HCT116 (cell line): ENCODE results near the gene DERA. TPM values are rescaled to one million over a fixed set of nuclear protein-coding genes. Genes with fewer than 3 reads are reported as not detected.
"Not testable (repeated sequence)": the region's sequence is repeated elsewhere in the genome, so short reads cannot be mapped to it uniquely, and the experiment has no call there.

Experiments
- ATAC-seq: fragments of 200-7000 bp; cut with Tn5 transposase; 2 replicates; pipeline ENCODE4 v1.9.1; 2020; ENCODE audit warnings: mild to moderate bottlenecking, moderate library complexity
- BruUV-seq: library from RNA; stranded (reverse); fragments of 400-500 nt; replicated peaks from 2 replicates; lab custom pipeline; 2021; lab: Mats Ljungman, UMichigan
- CTCF ChIA-PET: fragments of 300-600 bp; sonication (Branson Sonifier 250); formaldehyde crosslinking; loops from one replicate; lab custom pipeline; 2021; ENCODE audit warnings: antibody characterized with exemption; lab: Charles Lee
- POLR2A ChIA-PET: fragments of 300-600, 350-600 bp; sonication (Branson Sonifier 250); formaldehyde crosslinking; loops from one replicate; lab custom pipeline; 2021; ENCODE audit warnings: antibody characterized with exemption; lab: Charles Lee
- RAD21 ChIA-PET, 2 experiments: fragments of 300-600 bp; sonication (Branson Sonifier 250); formaldehyde crosslinking; loops; one replicate each; lab custom pipeline; 2023; ENCODE audit warnings: low total read pairs in 2 of 2; ENCODE audit not compliant: uncharacterized antibody in 2 of 2, unreplicated experiment in 2 of 2, low non-redundant PET in 1 of 2; lab: Charles Lee
- DNase-seq: peaks from one replicate; pipeline ENCODE4 v3.0.0-alpha.2; 2010; ENCODE audit warnings: low read depth, low spot score
- H2AFZ ChIP-seq: fragments of 200-600 bp; shearing (Covaris generic), sonication (generic); 2 replicates; pipeline ENCODE4 v1.6.1; 2017; ENCODE audit warnings: low read depth, mixed run types, mixed read lengths, antibody characterized with exemption, low read length; ENCODE audit not compliant: poor library complexity, severe bottlenecking
- H3K27ac ChIP-seq: 2 replicates; pipeline ENCODE4 v1.5.1; 2012; ENCODE audit warnings: low read depth, low read length
- H3K27me3 ChIP-seq: fragments of 200-600 bp; sonication (generic); 2 replicates; pipeline ENCODE4 v1.6.1; 2016; ENCODE audit warnings: mixed run types, low read length, mixed read lengths; ENCODE audit not compliant: insufficient read depth
- H3K36me3 ChIP-seq, 2 experiments: fragments of 200-500 bp in 1 of 2; fragments of 200-600 bp in 1 of 2; sonication (Bioruptor generic) in 1 of 2; sonication (generic) in 1 of 2; 2 replicates each; pipeline versions ENCODE4 v1.5.1 to v1.6.1; 2014 to 2016; ENCODE audit warnings: low read length in 2 of 2, inconsistent platforms in 1 of 2, mixed read lengths in 1 of 2, mixed run types in 1 of 2; ENCODE audit not compliant: insufficient read depth in 2 of 2, control insufficient read depth in 1 of 2
- H3K4me1 ChIP-seq, 2 experiments: fragments of 200-600 bp in 1 of 2; sonication (generic) in 1 of 2; 2 replicates each; pipeline versions ENCODE4 v1.5.1 to v1.6.1; 2012 to 2017; ENCODE audit warnings: low read length in 2 of 2, inconsistent platforms in 1 of 2, mild to moderate bottlenecking in 1 of 2, mixed read lengths in 1 of 2, mixed run types in 1 of 2, moderate library complexity in 1 of 2; ENCODE audit not compliant: insufficient read depth in 2 of 2, control insufficient read depth in 1 of 2
- H3K4me2 ChIP-seq: fragments of 200-600 bp; sonication (generic); 2 replicates; pipeline ENCODE4 v1.6.1; 2017; ENCODE audit warnings: mixed run types, low read length, mixed read lengths
- H3K4me3 ChIP-seq, 2 experiments: fragments of 200-600 bp in 1 of 2; sonication (generic) in 1 of 2; replicated peaks in 1 of 2; 2 replicates each; pipeline ENCODE4 v1.5.1; 2011 to 2016; ENCODE audit warnings: low read length in 2 of 2, control low read depth in 1 of 2, low read depth in 1 of 2, mild to moderate bottlenecking in 1 of 2, mixed read lengths in 1 of 2, mixed run types in 1 of 2
- H3K79me2 ChIP-seq: fragments of 200-600 bp; sonication (generic); 2 replicates; pipeline ENCODE4 v1.6.1; 2017; ENCODE audit warnings: mild to moderate bottlenecking, mixed run types, low read length, moderate library complexity, mixed read lengths; ENCODE audit not compliant: insufficient read depth
- H3K9ac ChIP-seq: fragments of 200-600 bp; sonication (generic); 2 replicates; pipeline ENCODE4 v1.6.1; 2016; ENCODE audit warnings: low read length, mixed read lengths
- H3K9me2 ChIP-seq: fragments of 200-600 bp; sonication (generic), shearing (Covaris generic); 2 replicates; pipeline ENCODE4 v1.6.1; 2017; ENCODE audit warnings: mixed run types, mild to moderate bottlenecking, moderate library complexity; ENCODE audit not compliant: insufficient read depth
- H3K9me3 ChIP-seq, 2 experiments: fragments of 200-500 bp in 1 of 2; fragments of 200-600 bp in 1 of 2; sonication (Bioruptor generic) in 1 of 2; sonication (generic) in 1 of 2; 2 replicates each; pipeline ENCODE4 v1.6.1; 2014 to 2017; ENCODE audit warnings: low read length in 2 of 2, mixed read lengths in 2 of 2, inconsistent platforms in 1 of 2, low read depth in 1 of 2, mild to moderate bottlenecking in 1 of 2, mixed run types in 1 of 2, moderate library complexity in 1 of 2; ENCODE audit not compliant: control insufficient read depth in 1 of 2, insufficient read depth in 1 of 2
- H4K20me1 ChIP-seq: fragments of 200-600 bp; sonication (generic), shearing (Covaris generic); 2 replicates; pipeline ENCODE4 v1.6.1; 2017; ENCODE audit warnings: mixed run types, mild to moderate bottlenecking, moderate library complexity; ENCODE audit not compliant: insufficient read depth
- ATF3 ChIP-seq: IDR thresholded peaks from 2 replicates; pipeline ENCODE4 v1.6.1; 2012
- CEBPB ChIP-seq: IDR thresholded peaks from 2 replicates; pipeline ENCODE4 v1.6.1; 2012; ENCODE audit warnings: low read depth
- EGR1 ChIP-seq: IDR thresholded peaks from 2 replicates; pipeline ENCODE4 v1.6.1; 2012; ENCODE audit warnings: low read depth
- EZH2 ChIP-seq: fragments of 200-600 bp; sonication (generic); IDR thresholded peaks from 2 replicates; pipeline ENCODE4 v1.6.1; 2017; ENCODE audit warnings: antibody characterized with exemption, mixed run types
- JUND ChIP-seq: IDR thresholded peaks from 2 replicates; pipeline ENCODE4 v1.6.1; 2012
- MAX ChIP-seq: IDR thresholded peaks from 2 replicates; pipeline ENCODE4 v1.6.1; 2012
- SIN3A ChIP-seq: IDR thresholded peaks from 2 replicates; pipeline ENCODE4 v1.6.1; 2012; ENCODE audit warnings: low read depth
- YY1 ChIP-seq: IDR thresholded peaks from 2 replicates; pipeline ENCODE4 v1.6.1; 2011; ENCODE audit warnings: low read length, low read depth, moderate library complexity, mild to moderate bottlenecking; ENCODE audit not compliant: insufficient replicate concordance; ENCODE audit errors: extremely low read depth
- ZFX ChIP-seq: fragments of 450-650 bp; IDR thresholded peaks from 2 replicates; pipeline ENCODE4 v1.6.1; 2017
- ZNF274 ChIP-seq: fragments of 200-500 bp; sonication (Bioruptor generic); IDR thresholded peaks from 2 replicates; pipeline ENCODE4 v1.6.1; 2014; ENCODE audit warnings: mild to moderate bottlenecking, low read depth, low read length, inconsistent platforms
- intact Hi-C: fragments of 100-400 bp; cut with micrococcal nuclease; formaldehyde crosslinking; loops from 2 replicates; pipeline ENCODE4 v1.10.0; 2022
- total RNA-seq: library from RNA; stranded (reverse); gene quantifications from one replicate; pipeline ENCODE4 v1.2.1, GENCODE V29; 2021; ENCODE audit not compliant: unreplicated experiment

DERA gene
- total RNA-seq, 1 experiment from 2014 or later, result 32.6 TPM

- TF ChIP-seq CEBPB (no peak), YY1 (no peak), ZNF274 (no peak), EGR1 (no peak), SIN3A (no peak), JUND (no peak), ATF3 (no peak), EZH2 (no peak), ZFX (no peak)
- TF ChIP-seq, all 23 proteins: peak for 0
Measured at GRCh38 chr12:16056910-16057309, 145.8 kb downstream of the DERA start (continued).

DNA sequence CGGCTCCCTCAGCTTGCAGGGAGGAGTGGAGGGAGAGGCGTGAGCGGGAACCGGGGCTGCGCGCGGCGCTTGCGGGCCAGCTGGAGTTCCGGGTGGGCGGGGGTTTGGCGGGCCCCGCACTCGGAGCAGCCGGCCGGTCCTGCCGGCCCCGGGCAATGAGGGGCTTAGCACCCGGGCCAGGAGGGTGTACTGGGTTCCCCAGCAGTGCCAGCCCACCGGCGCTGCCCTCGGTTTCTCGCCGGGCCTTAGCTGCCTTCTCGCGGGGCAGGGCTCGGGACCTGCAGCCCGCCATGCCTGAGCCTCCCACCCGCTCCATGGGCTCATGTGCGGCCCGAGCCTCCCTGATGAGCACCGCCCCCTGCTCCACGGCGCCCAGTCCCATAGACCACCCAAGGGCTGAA is 146.2 kb downstream of the DERA start:
- BruUV-seq, H3K36me3 ChIP-seq, H3K4me2 ChIP-seq, H2AFZ ChIP-seq, H3K9me2 ChIP-seq, H3K79me2 ChIP-seq, H3K9me3 ChIP-seq, CTCF ChIA-PET, POLR2A ChIA-PET, H3K27ac ChIP-seq, RAD21 ChIA-PET, H3K9ac ChIP-seq, intact Hi-C loops, H4K20me1 ChIP-seq, ATAC-seq, H3K4me3 ChIP-seq, H3K27me3 ChIP-seq, H3K4me1 ChIP-seq, DNase-seq: not testable (repeated sequence)

GRCh38 chr12:16062611-16063010 is 151.5 kb downstream of the DERA start:
- no peaks in the 10 kb centered on the region for H3K79me2 ChIP-seq
- no peak for DNase-seq
- CTCF ChIA-PET, result no interaction called here
- H3K36me3 ChIP-seq, result no peaks in the 10 kb centered on the region
- no TSS peak for BruUV-seq
- no peak overlapping the region for H2AFZ ChIP-seq
- no peak overlapping the region for H3K27ac ChIP-seq
- no peaks in the 10 kb centered on the region for H3K9me3 ChIP-seq
- no peak overlapping the region for H3K9ac ChIP-seq
- H3K4me1 ChIP-seq, result no peaks in the 10 kb centered on the region
- H3K4me2 ChIP-seq, result no peak overlapping the region
- no peaks in the 10 kb centered on the region for H4K20me1 ChIP-seq
- ATAC-seq, result no peak
- intact Hi-C loops, result no loop called here
- H3K9me2 ChIP-seq, result no peaks in the 10 kb centered on the region
- POLR2A ChIA-PET, result no interaction called here
- TF ChIP-seq ZFX (no peak), SIN3A (no peak), ZNF274 (no peak), MAX (no peak)
- no peaks in the 10 kb centered on the region for H3K27me3 ChIP-seq
- RAD21 ChIA-PET, result no interaction called here
- no peak overlapping the region for H3K4me3 ChIP-seq
